Stomach smooth muscle (tissue), 2 donors: ENCODE data around the gene GUCY2D.

ENCODE experiments used
- H3K27ac ChIP-seq: one replicate; pipeline ENCODE4 v1.7.0; 2013; ENCODE audit warnings: mild to moderate bottlenecking, low read length, inconsistent platforms
- H3K27me3 ChIP-seq, 2 donors: one replicate each; pipeline ENCODE4 v1.7.0; 2013; ENCODE audit warnings: low read length in 2 of 2; ENCODE audit not compliant: insufficient read depth in 2 of 2, control insufficient read depth in 1 of 2
- H3K36me3 ChIP-seq, 2 donors: one replicate each; pipeline ENCODE4 v1.7.0; 2013; ENCODE audit warnings: low read length in 2 of 2; ENCODE audit not compliant: control insufficient read depth in 2 of 2, insufficient read depth in 2 of 2
- H3K4me1 ChIP-seq: one replicate; pipeline ENCODE4 v1.7.0; 2013; ENCODE audit warnings: low read length; ENCODE audit not compliant: control insufficient read depth, insufficient read depth
- H3K4me3 ChIP-seq, 2 donors: one replicate each; pipeline ENCODE4 v1.7.0; 2013; ENCODE audit warnings: low read length in 2 of 2
- H3K9ac ChIP-seq, 2 donors: one replicate each; pipeline ENCODE4 v1.7.0; 2013; ENCODE audit warnings: low read length in 2 of 2, mild to moderate bottlenecking in 1 of 2
- H3K9me3 ChIP-seq, 2 donors: one replicate each; pipeline ENCODE4 v1.7.0; 2013; ENCODE audit warnings: low read length in 2 of 2; ENCODE audit not compliant: control insufficient read depth in 2 of 2
- donor health status: healthy.
- donor health status: Pancreatic carcinoma.

Gene GUCY2D

GRCh38 chr17:8006836-8007680 lies 4.6 kb downstream of the GUCY2D start:
- Histone ChIP-seq H3K36me3 (no peaks in the 10 kb centered on the region), H3K4me3 (no peak overlapping the region), H3K9ac (no peak overlapping the region), H3K9me3 (no peaks in the 10 kb centered on the region), H3K27me3 (peaks cover 30 to 41% of the 10 kb centered on the region in 2 donors), H3K4me1 (peaks cover 13% of the 10 kb centered on the region), H3K27ac (no peak overlapping the region)

DNA sequence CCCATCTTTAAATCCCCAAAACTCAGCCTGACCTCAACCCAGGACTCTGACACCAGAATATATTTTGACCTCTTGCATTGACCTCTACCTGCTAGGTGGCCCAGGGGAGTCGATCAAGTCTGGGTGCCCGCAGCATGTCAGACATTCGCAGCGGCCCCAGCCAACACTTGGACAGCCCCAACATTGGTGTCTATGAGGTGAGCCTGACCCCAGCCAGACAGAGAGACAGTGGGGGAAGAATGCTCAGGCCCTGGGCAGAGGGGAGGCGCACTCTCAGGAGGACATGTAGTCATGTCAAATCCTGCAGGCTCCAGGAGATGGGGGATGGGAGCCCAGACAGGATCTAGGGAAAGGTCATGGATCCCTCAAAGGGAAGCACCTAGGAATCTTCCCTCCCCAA lies 5.4 kb downstream of the GUCY2D start:
- H3K27ac ChIP-seq = no peak overlapping the region
- peaks cover 22 to 35% of the 10 kb centered on the region in 2 donors for H3K27me3 ChIP-seq
- H3K9ac ChIP-seq = no peak overlapping the region
- no peaks in the 10 kb centered on the region for H3K36me3 ChIP-seq
- no peak overlapping the region for H3K4me3 ChIP-seq
- peaks cover 7% of the 10 kb centered on the region for H3K4me1 ChIP-seq
- no peaks in the 10 kb centered on the region for H3K9me3 ChIP-seq

- H3K36me3 ChIP-seq = no peaks in the 10 kb centered on the region
- H3K9me3 ChIP-seq = no peaks in the 10 kb centered on the region
- no peak overlapping the region for H3K4me3 ChIP-seq
- no peak overlapping the region for H3K9ac ChIP-seq
- H3K4me1 ChIP-seq = peaks cover 14% of the 10 kb centered on the region
- no peak overlapping the region for H3K27ac ChIP-seq
- H3K27me3 ChIP-seq = peaks cover 22 to 26% of the 10 kb centered on the region in 2 donors
Measured at GRCh38 chr17:8012045-8012580, 9.7 kb downstream of the GUCY2D start.

- no peaks in the 10 kb centered on the region for H3K36me3 ChIP-seq
- H3K9me3 ChIP-seq = no peaks in the 10 kb centered on the region
- no peak overlapping the region for H3K27ac ChIP-seq
- H3K27me3 ChIP-seq = peaks cover 20 to 28% of the 10 kb centered on the region in 2 donors
- H3K9ac ChIP-seq = no peak overlapping the region
- H3K4me3 ChIP-seq = no peak overlapping the region
- peaks cover 16% of the 10 kb centered on the region for H3K4me1 ChIP-seq
Measured at GRCh38 chr17:8012996-8013640, 10.7 kb downstream of the GUCY2D start.

DNA sequence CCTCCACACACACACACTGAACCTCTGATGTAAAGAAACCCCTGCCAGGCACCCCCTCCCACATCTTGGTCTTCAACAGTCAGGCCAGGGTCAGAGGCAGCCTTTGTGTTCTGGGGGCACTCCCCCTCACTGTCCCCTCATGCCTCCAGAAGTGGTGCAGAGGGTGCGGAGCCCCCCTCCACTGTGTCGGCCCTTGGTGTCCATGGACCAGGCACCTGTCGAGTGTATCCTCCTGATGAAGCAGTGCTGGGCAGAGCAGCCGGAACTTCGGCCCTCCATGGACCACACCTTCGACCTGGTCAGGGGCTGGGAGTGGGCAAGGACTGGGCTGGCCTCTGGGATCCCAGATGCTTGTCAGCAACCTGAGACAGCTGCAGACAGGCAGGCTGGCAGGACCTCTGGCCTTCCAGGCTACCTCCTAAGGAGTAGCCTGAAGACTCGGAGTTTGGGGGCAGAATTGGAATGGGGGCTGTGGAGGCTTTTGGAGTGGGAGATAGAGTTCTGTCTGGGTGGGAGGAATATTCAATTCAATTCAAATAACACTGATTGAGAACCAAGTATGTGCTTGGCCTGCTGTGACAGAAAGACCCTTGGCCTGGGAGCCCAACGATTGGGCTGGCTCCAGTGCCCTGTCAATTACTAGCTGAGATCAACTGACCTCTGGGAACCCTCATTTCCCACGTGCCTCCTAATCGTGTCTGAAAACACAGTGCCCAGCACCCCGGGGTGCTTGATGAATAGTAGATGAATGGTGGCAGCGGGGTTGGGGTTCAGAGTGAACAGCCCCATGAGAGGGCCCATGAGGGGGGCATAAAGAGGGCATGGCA lies 11.5 kb downstream of the GUCY2D start:
- H3K27me3 ChIP-seq = peaks cover 20 to 28% of the 10 kb centered on the region in 2 donors
- H3K4me1 ChIP-seq = peaks cover 16% of the 10 kb centered on the region
- H3K36me3 ChIP-seq = no peaks in the 10 kb centered on the region
- no peak overlapping the region for H3K4me3 ChIP-seq
- no peaks in the 10 kb centered on the region for H3K9me3 ChIP-seq
- no peak overlapping the region for H3K9ac ChIP-seq
- no peak overlapping the region for H3K27ac ChIP-seq

DNA sequence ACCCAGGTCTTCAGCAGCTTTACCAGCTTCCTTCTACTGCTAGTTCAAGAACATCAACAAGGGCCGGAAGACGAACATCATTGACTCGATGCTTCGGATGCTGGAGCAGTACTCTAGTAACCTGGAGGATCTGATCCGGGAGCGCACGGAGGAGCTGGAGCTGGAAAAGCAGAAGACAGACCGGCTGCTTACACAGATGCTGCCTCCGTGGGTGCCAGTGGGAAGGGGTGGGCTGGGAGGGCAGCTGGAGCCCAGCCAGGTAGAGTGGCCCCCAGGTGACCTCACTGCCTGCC lies 12.1 kb downstream of the GUCY2D start:
- Histone ChIP-seq H3K27me3 (peaks cover 22 to 28% of the 10 kb centered on the region in 2 donors), H3K36me3 (no peaks in the 10 kb centered on the region), H3K9me3 (no peaks in the 10 kb centered on the region), H3K27ac (no peak overlapping the region), H3K9ac (no peak overlapping the region), H3K4me1 (peaks cover 16% of the 10 kb centered on the region), H3K4me3 (no peak overlapping the region)

- no peak overlapping the region for H3K27ac ChIP-seq
- H3K4me1 ChIP-seq = peaks cover 16% of the 10 kb centered on the region
- peak overlapping the region; percentile 16 to 66 for H3K4me3 ChIP-seq
- no peak overlapping the region for H3K9ac ChIP-seq
- no peaks in the 10 kb centered on the region for H3K9me3 ChIP-seq
- no peaks in the 10 kb centered on the region for H3K36me3 ChIP-seq
- peaks cover 24 to 28% of the 10 kb centered on the region in 2 donors for H3K27me3 ChIP-seq
Measured at GRCh38 chr17:8015236-8015956, 13.0 kb downstream of the GUCY2D start.

GRCh38 chr17:8015957-8016631 lies 13.7 kb downstream of the GUCY2D start:
- Histone ChIP-seq H3K9ac (no peak overlapping the region), H3K27me3 (peaks cover 24 to 28% of the 10 kb centered on the region in 2 donors), H3K27ac (no peak overlapping the region), H3K4me1 (peaks cover 16% of the 10 kb centered on the region), H3K36me3 (no peaks in the 10 kb centered on the region), H3K9me3 (no peaks in the 10 kb centered on the region), H3K4me3 (peak overlapping the region; percentile 16 to 66)

- H3K36me3 ChIP-seq = no peaks in the 10 kb centered on the region
- peak overlapping the region; percentile 9 to 66 for H3K4me3 ChIP-seq
- H3K9me3 ChIP-seq = no peaks in the 10 kb centered on the region
- H3K9ac ChIP-seq = no peak overlapping the region
- no peak overlapping the region for H3K27ac ChIP-seq
- H3K4me1 ChIP-seq = peaks cover 16% of the 10 kb centered on the region
- peaks cover 24 to 28% of the 10 kb centered on the region in 2 donors for H3K27me3 ChIP-seq
Measured at GRCh38 chr17:8016632-8017424, 14.4 kb downstream of the GUCY2D start.
